Kidney epithelial cell (primary cell): Measurements from ENCODE around the gene LNP1. TPM values are rescaled to one million over a fixed set of nuclear protein-coding genes. Genes with fewer than 3 reads are reported as not detected.
A peak's percentile ranks its signal among the peaks of the same experiment; 100 is the strongest.

Source experiments
- DNase-seq: peaks from one replicate; pipeline ENCODE4 v3.0.0-alpha.2; 2010; ENCODE audit warnings: low read depth
- H3K27me3 ChIP-seq: 2 replicates; pipeline ENCODE4 v1.6.0; 2011; ENCODE audit warnings: low read length; ENCODE audit not compliant: control insufficient read depth, insufficient read depth
- H3K36me3 ChIP-seq: 2 replicates; pipeline ENCODE4 v1.5.1; 2011; ENCODE audit warnings: low read length; ENCODE audit not compliant: control insufficient read depth, insufficient read depth
- H3K4me3 ChIP-seq: 2 replicates; pipeline ENCODE4 v1.5.1; 2011; ENCODE audit warnings: low read depth, mild to moderate bottlenecking, control low read depth, low read length
- CTCF ChIP-seq: IDR thresholded peaks from 2 replicates; pipeline ENCODE4 v1.5.1; 2011; ENCODE audit warnings: mild to moderate bottlenecking, moderate library complexity, low read length, control low read depth, inconsistent platforms; ENCODE audit not compliant: insufficient read depth, poor library complexity, severe bottlenecking
- total RNA-seq: library from RNA; depleted of rRNA; stranded (reverse); fragments of >200 nt; gene quantifications from 2 replicates; pipeline ENCODE4 v1.2.3, GENCODE V29; 2015

The LNP1 gene
- total RNA-seq, 1 donor from 2014 or later = 1.6 TPM

- Histone ChIP-seq H3K36me3 (no peaks in the 10 kb centered on the region), H3K27me3 (no peaks in the 10 kb centered on the region), H3K4me3 (no peak overlapping the region)
- DNase-seq = no peak
- TF ChIP-seq CTCF = no peak
Observed at GRCh38 chr3:100395679-100396431, 5.5 kb upstream of the LNP1 start.

- no peak for DNase-seq
- Histone ChIP-seq H3K27me3 (no peaks in the 10 kb centered on the region), H3K4me3 (no peak overlapping the region), H3K36me3 (no peaks in the 10 kb centered on the region)
- no peak for TF ChIP-seq CTCF
Observed at GRCh38 chr3:100396967-100397366, 4.4 kb upstream of the LNP1 start.

- Histone ChIP-seq H3K36me3 (no peaks in the 10 kb centered on the region), H3K27me3 (no peaks in the 10 kb centered on the region), H3K4me3 (peak overlapping the region; percentile 85)
- DNase-seq = no peak
- no peak for TF ChIP-seq CTCF
Observed at GRCh38 chr3:100399341-100400071, 1.8 kb upstream of the LNP1 start.

GRCh38 chr3:100400419-100400779, 940 bp upstream of the LNP1 start:
- Histone ChIP-seq H3K27me3 (no peaks in the 10 kb centered on the region), H3K36me3 (no peaks in the 10 kb centered on the region), H3K4me3 (peak overlapping the region; percentile 85)
- TF ChIP-seq CTCF = no peak
- DNase-seq = no peak

GRCh38 chr3:100401674-100402041, 319 bp downstream of the LNP1 start:
- Histone ChIP-seq H3K4me3 (peak overlapping the region; percentile 85), H3K27me3 (no peaks in the 10 kb centered on the region), H3K36me3 (no peaks in the 10 kb centered on the region)
- no peak for TF ChIP-seq CTCF
- no peak for DNase-seq
